Liver (tissue), 9 donors: ENCODE results near the gene DKKL1. TPM values are rescaled to one million over a fixed set of nuclear protein-coding genes. Genes with fewer than 3 reads are reported as not detected.

Experiments
- DNase-seq: peaks from one replicate; pipeline ENCODE4 v3.0.0-alpha.2; 2017; ENCODE audit warnings: low spot score
- H3K27ac ChIP-seq, 2 donors: one replicate each; pipeline ENCODE4 v1.7.0; 2013; ENCODE audit warnings: inconsistent platforms in 2 of 2, low read length in 2 of 2, control low read depth in 1 of 2, low read depth in 1 of 2, mild to moderate bottlenecking in 1 of 2
- H3K27me3 ChIP-seq, 4 donors: one replicate each; pipeline versions ENCODE4 v1.6.1 to v1.7.0; 2013; ENCODE audit warnings: low read length in 3 of 4, inconsistent platforms in 1 of 4, mild to moderate bottlenecking in 1 of 4, moderate library complexity in 1 of 4; ENCODE audit not compliant: control insufficient read depth in 4 of 4, insufficient read depth in 4 of 4
- H3K36me3 ChIP-seq, 4 donors: one replicate each; pipeline versions ENCODE4 v1.6.1 to v1.7.0; 2013; ENCODE audit warnings: low read length in 3 of 4, mild to moderate bottlenecking in 3 of 4, low read depth in 1 of 4, moderate library complexity in 1 of 4; ENCODE audit not compliant: control insufficient read depth in 4 of 4, insufficient read depth in 3 of 4
- H3K4me1 ChIP-seq, 4 donors: one replicate each; pipeline versions ENCODE4 v1.6.1 to v1.7.0; 2013; ENCODE audit warnings: low read length in 3 of 4, mild to moderate bottlenecking in 3 of 4, moderate library complexity in 1 of 4; ENCODE audit not compliant: control insufficient read depth in 4 of 4, insufficient read depth in 4 of 4
- H3K4me3 ChIP-seq, 3 donors: one replicate each; pipeline versions ENCODE4 v1.6.1 to v1.7.0; 2013; ENCODE audit warnings: low read length in 3 of 3, control low read depth in 1 of 3, low read depth in 1 of 3, mild to moderate bottlenecking in 1 of 3
- H3K9ac ChIP-seq, 2 donors: one replicate each; pipeline ENCODE4 v1.7.0; 2013; ENCODE audit warnings: low read length in 2 of 2, mild to moderate bottlenecking in 2 of 2, moderate library complexity in 2 of 2, control low read depth in 1 of 2, low read depth in 1 of 2
- H3K9me3 ChIP-seq, 4 donors: one replicate each; pipeline versions ENCODE4 v1.6.1 to v1.7.0; 2013; ENCODE audit warnings: low read length in 3 of 4; ENCODE audit not compliant: control insufficient read depth in 4 of 4
- FOXA1 ChIP-seq: IDR thresholded peaks from 2 replicates; pipeline ENCODE4 v1.6.1; 2016; ENCODE audit warnings: antibody characterized with exemption
- FOXA2 ChIP-seq: IDR thresholded peaks from 2 replicates; pipeline ENCODE4 v1.6.1; 2016; ENCODE audit warnings: antibody characterized with exemption
- HNF4A ChIP-seq, 2 donors: conservative IDR thresholded peaks; 2 replicates each; pipeline ENCODE4 v1.6.1; 2016; ENCODE audit warnings: antibody characterized with exemption in 2 of 2, mild to moderate bottlenecking in 2 of 2
- NR2F2 ChIP-seq: IDR thresholded peaks from 2 replicates; pipeline ENCODE4 v1.6.1; 2016; ENCODE audit warnings: antibody characterized with exemption
- RAD21 ChIP-seq, 2 donors: IDR thresholded peaks; 2 replicates each; pipeline ENCODE4 v1.6.1; 2016; ENCODE audit warnings: antibody characterized with exemption in 2 of 2, mild to moderate bottlenecking in 2 of 2
- RXRA ChIP-seq, 2 donors: IDR thresholded peaks; 2 replicates each; pipeline ENCODE4 v1.6.1; 2017 to 2018; ENCODE audit warnings: antibody characterized with exemption in 2 of 2, mild to moderate bottlenecking in 1 of 2
- WGBS: extraction: QIAGEN DNeasy Blood & Tissue Kit; methylation state at CpG from one replicate; pipeline ENCODE4 v1.1.7; 2013; 5-methylcytosine and 5-hydroxymethylcytosine counted together
- polyA plus RNA-seq, 2 donors: library from polyadenylated mRNA; stranded (reverse) in 1 of 2; unstranded in 1 of 2; fragments of 200-250 nt in 1 of 2; fragments of >200 nt in 1 of 2; fragmentation: Nextera tagmentation in 1 of 2; extraction: Ambion mirVana in 1 of 2; gene quantifications; one replicate each; pipeline versions ENCODE4 v1.2.1 to v1.2.3, GENCODE V29; 2013 to 2015
- total RNA-seq, 2 donors: library from RNA; depleted of rRNA; stranded (reverse); fragments of >200 nt; gene quantifications; one replicate each; pipeline ENCODE4 v1.2.3, GENCODE V29; 2014
- TF ChIP-seq, protein P1 (sequence below): IDR thresholded peaks from 2 replicates; pipeline ENCODE4 v1.6.1; 2016; ENCODE audit warnings: antibody characterized with exemption
- TF ChIP-seq, protein P2 (sequence below): fragments of 150-350 bp; IDR thresholded peaks from 2 replicates; pipeline ENCODE4 v1.5.1; 2017; ENCODE audit warnings: improper control_type of control experiment, low read depth, low read length; ENCODE audit not compliant: missing input control
- TF ChIP-seq, protein P3 (sequence below): IDR thresholded peaks from 2 replicates; pipeline ENCODE4 v1.6.1; 2016; ENCODE audit warnings: antibody characterized with exemption, mild to moderate bottlenecking
- donor health status: healthy.
- donor health status: healthy.
- donor health status: healthy.
- donor health status: healthy.
- donor health status: healthy.

DKKL1 gene
- total and polyA plus RNA-seq, 4 donors, result 0.14 to 0.16 TPM; not detected in 2

DNA sequence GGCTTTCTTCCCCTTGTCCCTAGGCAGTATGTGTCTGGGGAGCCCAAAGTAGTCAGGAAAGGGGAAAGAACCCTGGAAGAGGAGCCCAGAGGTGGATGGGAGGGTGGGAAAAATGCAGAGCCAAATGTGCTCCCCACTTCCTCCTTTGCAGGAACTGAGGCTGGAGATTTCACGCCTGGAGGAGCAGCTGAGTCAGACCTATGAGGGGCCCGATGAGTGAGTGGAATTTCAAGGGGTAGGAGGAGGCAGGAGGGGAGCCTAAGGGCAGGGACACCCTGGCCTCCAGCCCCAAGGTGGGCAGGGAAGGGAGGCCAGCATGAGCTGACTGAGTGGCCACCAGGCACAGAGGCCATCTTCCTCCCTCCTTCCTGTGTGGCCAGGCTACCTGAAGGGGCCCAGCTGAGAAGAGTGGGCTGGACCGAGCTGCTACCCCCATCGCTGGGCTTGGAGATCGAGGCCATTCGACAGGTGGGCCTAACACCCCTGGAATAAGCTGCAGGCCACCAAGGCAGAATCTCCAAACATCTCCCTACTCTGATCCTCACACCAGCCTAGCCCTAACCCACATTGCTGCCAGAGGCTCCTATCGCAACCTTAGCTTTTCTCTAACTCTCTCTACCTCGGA, 45.3 kb downstream of the DKKL1 start:
- H3K9ac ChIP-seq, result no peak overlapping the region
- no peaks in the 10 kb centered on the region for H3K4me1 ChIP-seq
- H3K27ac ChIP-seq, result no peak overlapping the region
- no peaks in the 10 kb centered on the region for H3K9me3 ChIP-seq
- no peaks in the 10 kb centered on the region for H3K36me3 ChIP-seq
- TF ChIP-seq HNF4A (conservative IDR thresholded peaks at IDR 0.05), result no peak
- no peak for TF ChIP-seq NR2F2
- TF ChIP-seq, protein P1, sequence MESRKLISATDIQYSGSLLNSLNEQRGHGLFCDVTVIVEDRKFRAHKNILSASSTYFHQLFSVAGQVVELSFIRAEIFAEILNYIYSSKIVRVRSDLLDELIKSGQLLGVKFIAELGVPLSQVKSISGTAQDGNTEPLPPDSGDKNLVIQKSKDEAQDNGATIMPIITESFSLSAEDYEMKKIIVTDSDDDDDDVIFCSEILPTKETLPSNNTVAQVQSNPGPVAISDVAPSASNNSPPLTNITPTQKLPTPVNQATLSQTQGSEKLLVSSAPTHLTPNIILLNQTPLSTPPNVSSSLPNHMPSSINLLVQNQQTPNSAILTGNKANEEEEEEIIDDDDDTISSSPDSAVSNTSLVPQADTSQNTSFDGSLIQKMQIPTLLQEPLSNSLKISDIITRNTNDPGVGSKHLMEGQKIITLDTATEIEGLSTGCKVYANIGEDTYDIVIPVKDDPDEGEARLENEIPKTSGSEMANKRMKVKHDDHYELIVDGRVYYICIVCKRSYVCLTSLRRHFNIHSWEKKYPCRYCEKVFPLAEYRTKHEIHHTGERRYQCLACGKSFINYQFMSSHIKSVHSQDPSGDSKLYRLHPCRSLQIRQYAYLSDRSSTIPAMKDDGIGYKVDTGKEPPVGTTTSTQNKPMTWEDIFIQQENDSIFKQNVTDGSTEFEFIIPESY, result no peak
- no peak for TF ChIP-seq RXRA (IDR thresholded peaks at IDR 0.05)
- no peak for TF ChIP-seq FOXA2
- H3K27me3 ChIP-seq, result peaks cover 0 to 2% (median 0%) of the 10 kb centered on the region in 4 donors
- no peak for DNase-seq
- 77% methylated on average over 8 of the region's 8 CpGs for WGBS
- H3K4me3 ChIP-seq, result no peak overlapping the region

DNA sequence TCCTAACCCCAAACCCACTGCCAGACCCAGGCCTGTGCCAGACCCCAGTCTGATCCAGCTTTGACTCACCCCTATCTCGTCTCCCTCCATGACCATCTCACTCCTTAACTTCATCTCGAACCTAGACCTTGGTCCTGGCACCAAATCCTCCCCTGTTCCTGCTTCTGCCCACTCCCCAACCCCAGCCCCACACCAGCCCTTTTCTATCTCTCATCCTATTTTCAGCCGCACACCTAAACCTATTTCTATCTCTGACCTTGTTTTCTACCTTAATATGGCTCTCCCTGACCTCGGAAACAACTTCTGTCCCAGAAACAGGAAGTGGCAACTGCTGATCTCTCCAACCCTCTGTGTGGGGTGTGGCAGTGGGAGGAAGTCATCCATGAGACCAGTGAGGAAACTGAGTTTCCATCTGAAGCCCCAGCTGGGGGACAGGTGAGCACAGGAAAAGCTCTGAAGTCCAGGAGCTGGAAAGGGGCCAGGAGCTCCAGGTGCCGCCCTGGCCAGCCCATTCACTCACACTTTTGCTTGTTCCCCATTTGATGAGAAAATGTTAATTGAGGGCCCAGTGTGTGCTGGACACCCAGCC, 45.9 kb downstream of the DKKL1 start:
- Histone ChIP-seq H3K4me1 (no peaks in the 10 kb centered on the region), H3K4me3 (no peak overlapping the region), H3K27me3 (peaks cover 0 to 2% (median 0%) of the 10 kb centered on the region in 4 donors), H3K27ac (no peak overlapping the region), H3K9me3 (no peaks in the 10 kb centered on the region), H3K36me3 (no peaks in the 10 kb centered on the region), H3K9ac (no peak overlapping the region)
- no peak for DNase-seq
- TF ChIP-seq HNF4A (conservative IDR thresholded peaks at IDR 0.05) (no peak), RAD21 (IDR thresholded peaks at IDR 0.05) (no peak), FOXA1 (no peak)
- TF ChIP-seq, protein P1, result no peak
- TF ChIP-seq, protein P2, sequence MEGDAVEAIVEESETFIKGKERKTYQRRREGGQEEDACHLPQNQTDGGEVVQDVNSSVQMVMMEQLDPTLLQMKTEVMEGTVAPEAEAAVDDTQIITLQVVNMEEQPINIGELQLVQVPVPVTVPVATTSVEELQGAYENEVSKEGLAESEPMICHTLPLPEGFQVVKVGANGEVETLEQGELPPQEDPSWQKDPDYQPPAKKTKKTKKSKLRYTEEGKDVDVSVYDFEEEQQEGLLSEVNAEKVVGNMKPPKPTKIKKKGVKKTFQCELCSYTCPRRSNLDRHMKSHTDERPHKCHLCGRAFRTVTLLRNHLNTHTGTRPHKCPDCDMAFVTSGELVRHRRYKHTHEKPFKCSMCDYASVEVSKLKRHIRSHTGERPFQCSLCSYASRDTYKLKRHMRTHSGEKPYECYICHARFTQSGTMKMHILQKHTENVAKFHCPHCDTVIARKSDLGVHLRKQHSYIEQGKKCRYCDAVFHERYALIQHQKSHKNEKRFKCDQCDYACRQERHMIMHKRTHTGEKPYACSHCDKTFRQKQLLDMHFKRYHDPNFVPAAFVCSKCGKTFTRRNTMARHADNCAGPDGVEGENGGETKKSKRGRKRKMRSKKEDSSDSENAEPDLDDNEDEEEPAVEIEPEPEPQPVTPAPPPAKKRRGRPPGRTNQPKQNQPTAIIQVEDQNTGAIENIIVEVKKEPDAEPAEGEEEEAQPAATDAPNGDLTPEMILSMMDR, result no peak
- TF ChIP-seq, protein P3, sequence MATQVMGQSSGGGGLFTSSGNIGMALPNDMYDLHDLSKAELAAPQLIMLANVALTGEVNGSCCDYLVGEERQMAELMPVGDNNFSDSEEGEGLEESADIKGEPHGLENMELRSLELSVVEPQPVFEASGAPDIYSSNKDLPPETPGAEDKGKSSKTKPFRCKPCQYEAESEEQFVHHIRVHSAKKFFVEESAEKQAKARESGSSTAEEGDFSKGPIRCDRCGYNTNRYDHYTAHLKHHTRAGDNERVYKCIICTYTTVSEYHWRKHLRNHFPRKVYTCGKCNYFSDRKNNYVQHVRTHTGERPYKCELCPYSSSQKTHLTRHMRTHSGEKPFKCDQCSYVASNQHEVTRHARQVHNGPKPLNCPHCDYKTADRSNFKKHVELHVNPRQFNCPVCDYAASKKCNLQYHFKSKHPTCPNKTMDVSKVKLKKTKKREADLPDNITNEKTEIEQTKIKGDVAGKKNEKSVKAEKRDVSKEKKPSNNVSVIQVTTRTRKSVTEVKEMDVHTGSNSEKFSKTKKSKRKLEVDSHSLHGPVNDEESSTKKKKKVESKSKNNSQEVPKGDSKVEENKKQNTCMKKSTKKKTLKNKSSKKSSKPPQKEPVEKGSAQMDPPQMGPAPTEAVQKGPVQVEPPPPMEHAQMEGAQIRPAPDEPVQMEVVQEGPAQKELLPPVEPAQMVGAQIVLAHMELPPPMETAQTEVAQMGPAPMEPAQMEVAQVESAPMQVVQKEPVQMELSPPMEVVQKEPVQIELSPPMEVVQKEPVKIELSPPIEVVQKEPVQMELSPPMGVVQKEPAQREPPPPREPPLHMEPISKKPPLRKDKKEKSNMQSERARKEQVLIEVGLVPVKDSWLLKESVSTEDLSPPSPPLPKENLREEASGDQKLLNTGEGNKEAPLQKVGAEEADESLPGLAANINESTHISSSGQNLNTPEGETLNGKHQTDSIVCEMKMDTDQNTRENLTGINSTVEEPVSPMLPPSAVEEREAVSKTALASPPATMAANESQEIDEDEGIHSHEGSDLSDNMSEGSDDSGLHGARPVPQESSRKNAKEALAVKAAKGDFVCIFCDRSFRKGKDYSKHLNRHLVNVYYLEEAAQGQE, result no peak
- WGBS, result 77% methylated on average over 5 of the region's 5 CpGs
